Body of pancreas (tissue), 4 donors: Measurements from ENCODE around the gene CTTN. TPM values are rescaled to one million over a fixed set of nuclear protein-coding genes. Genes with fewer than 3 reads are reported as not detected.

Experiments
- ATAC-seq: fragments of 150-250 bp; one replicate; pipeline ENCODE4 v1.9.1; 2016
- DNase-seq, 4 donors: peaks; one replicate each; pipeline ENCODE4 v3.0.0-alpha.2; 2019
- H3K27ac ChIP-seq, 4 donors: fragments of 200-600 bp; sonication (generic); 1 replicate in 3 of 4; 2 replicates in 1 of 4; pipeline versions ENCODE4 v1.5.1 to v1.6.1; 2016 to 2019; ENCODE audit warnings: mild to moderate bottlenecking in 1 of 4, mixed read lengths in 1 of 4, moderate library complexity in 1 of 4
- H3K27me3 ChIP-seq, 2 donors: fragments of 200-600 bp; sonication (generic); one replicate each; pipeline ENCODE4 v1.6.0; 2016; ENCODE audit warnings: mild to moderate bottlenecking in 1 of 2
- H3K36me3 ChIP-seq, 2 donors: fragments of 200-600 bp; sonication (generic); replicated peaks in 1 of 2; 2 replicates each; pipeline ENCODE4 v1.5.1; 2016; ENCODE audit warnings: low read depth in 2 of 2; ENCODE audit not compliant: insufficient read depth in 1 of 2
- H3K4me1 ChIP-seq: fragments of 200-600 bp; sonication (generic); one replicate; pipeline ENCODE4 v1.6.0; 2016
- H3K4me3 ChIP-seq, 2 donors: fragments of 200-600 bp; sonication (generic); 1 replicate in 1 of 2; 2 replicates in 1 of 2; pipeline ENCODE4 v1.5.1; 2016 to 2019
- H3K9me3 ChIP-seq, 3 donors: fragments of 200-600 bp; sonication (generic); 1 replicate in 2 of 3; 2 replicates in 1 of 3; pipeline ENCODE4 v1.5.1; 2016
- POLR2A ChIP-seq, 3 donors: fragments of 450-650 bp; IDR thresholded peaks; one replicate each; pipeline ENCODE4 v1.6.1; 2016; ENCODE audit warnings: antibody characterized with exemption in 3 of 3, mild to moderate bottlenecking in 2 of 3
- WGBS, 2 donors: methylation state at CpG; one replicate each; pipeline ENCODE4 v1.1.5; 2017; 5-methylcytosine and 5-hydroxymethylcytosine counted together
- intact Hi-C: fragments of 100-400 bp; cut with DNase I; formaldehyde crosslinking; loops from one replicate; pipeline ENCODE4 v1.15.1; 2023
- total RNA-seq, 2 donors: library from RNA; depleted of rRNA; stranded (reverse); fragments of >200 nt; gene quantifications; one replicate each; pipeline ENCODE4 v1.1.0, GENCODE V29; 2016
- TF ChIP-seq, protein P1 (sequence below), 7 experiments: fragments of 450-650 bp in 4 of 7; fragments of 200-600 bp in 3 of 7; sonication (generic) in 3 of 7; IDR thresholded peaks; one replicate each; pipeline ENCODE4 v1.5.1; 2016 to 2019; ENCODE audit warnings: antibody characterized with exemption in 7 of 7

CTTN gene
- total RNA-seq, 2 donors from 2014 or later, result 126 to 197 TPM

DNA sequence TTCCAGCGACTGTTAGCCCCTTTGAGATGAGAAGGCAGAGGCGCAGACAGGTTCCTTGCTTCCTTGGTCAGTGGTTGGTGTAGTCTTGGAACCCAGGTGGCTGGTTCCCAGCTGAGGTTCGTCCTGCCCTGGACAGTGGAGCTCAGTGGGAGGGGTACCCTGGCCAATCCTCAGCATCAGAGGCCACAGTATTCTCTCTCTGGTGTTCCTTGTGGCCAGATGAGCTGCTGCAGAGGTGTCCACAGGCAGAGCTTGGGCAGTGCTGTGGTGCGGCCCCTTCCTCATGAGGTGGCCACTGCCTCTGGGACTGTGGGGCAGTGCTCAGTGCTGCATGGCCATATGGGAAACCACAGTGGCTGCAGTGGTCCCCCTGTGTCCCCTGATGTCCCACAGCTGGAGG, 61.8 kb downstream of the CTTN start:
- DNase-seq (no peak), ATAC-seq (no peak)
- no peaks in the 10 kb centered on the region for H3K4me1 ChIP-seq
- intact Hi-C loops, result loop anchor here (10.0 kb wide), 1 partner anchor 295 kb away; no protein-coding TSS in a partner anchor
- H3K36me3 ChIP-seq, result no peaks in the 10 kb centered on the region
- no peak overlapping the region for H3K27ac ChIP-seq
- no peak for TF ChIP-seq POLR2A (IDR thresholded peaks at IDR 0.05)
- TF ChIP-seq, protein P1, sequence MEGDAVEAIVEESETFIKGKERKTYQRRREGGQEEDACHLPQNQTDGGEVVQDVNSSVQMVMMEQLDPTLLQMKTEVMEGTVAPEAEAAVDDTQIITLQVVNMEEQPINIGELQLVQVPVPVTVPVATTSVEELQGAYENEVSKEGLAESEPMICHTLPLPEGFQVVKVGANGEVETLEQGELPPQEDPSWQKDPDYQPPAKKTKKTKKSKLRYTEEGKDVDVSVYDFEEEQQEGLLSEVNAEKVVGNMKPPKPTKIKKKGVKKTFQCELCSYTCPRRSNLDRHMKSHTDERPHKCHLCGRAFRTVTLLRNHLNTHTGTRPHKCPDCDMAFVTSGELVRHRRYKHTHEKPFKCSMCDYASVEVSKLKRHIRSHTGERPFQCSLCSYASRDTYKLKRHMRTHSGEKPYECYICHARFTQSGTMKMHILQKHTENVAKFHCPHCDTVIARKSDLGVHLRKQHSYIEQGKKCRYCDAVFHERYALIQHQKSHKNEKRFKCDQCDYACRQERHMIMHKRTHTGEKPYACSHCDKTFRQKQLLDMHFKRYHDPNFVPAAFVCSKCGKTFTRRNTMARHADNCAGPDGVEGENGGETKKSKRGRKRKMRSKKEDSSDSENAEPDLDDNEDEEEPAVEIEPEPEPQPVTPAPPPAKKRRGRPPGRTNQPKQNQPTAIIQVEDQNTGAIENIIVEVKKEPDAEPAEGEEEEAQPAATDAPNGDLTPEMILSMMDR (IDR thresholded peaks at IDR 0.05), result no peak
- no peak overlapping the region for H3K4me3 ChIP-seq
- no peaks in the 10 kb centered on the region for H3K9me3 ChIP-seq
- WGBS, 2 donors, result 63 to 65% methylated on average over 2 to 3 of the region's 4 CpGs
- H3K27me3 ChIP-seq, result no peaks in the 10 kb centered on the region

DNA sequence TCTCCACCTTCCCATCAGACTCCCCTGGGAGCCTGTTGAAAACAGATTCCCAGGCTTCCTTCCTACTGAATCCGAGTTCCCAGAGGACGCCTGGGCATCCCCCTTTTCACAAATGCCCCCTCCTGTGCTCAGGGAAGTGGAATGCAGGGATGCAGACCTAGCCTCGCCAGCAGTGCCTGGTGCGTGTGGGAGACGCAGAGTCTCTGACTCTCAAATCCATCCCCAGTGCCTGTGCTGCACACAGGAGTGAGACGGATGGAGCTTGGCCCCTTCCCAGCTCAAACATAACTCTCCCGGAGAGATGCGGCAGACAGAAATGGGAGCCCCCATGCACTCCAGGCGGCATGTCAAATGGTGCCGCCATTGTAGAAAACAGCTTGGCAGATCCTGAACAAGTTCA, 62.6 kb downstream of the CTTN start:
- H3K27me3 ChIP-seq, result no peaks in the 10 kb centered on the region
- H3K9me3 ChIP-seq, result no peaks in the 10 kb centered on the region
- H3K4me3 ChIP-seq, result no peak overlapping the region
- no peaks in the 10 kb centered on the region for H3K4me1 ChIP-seq
- ATAC-seq (no peak), DNase-seq (no peak)
- TF ChIP-seq, protein P1 (IDR thresholded peaks at IDR 0.05), result no peak
- TF ChIP-seq POLR2A (IDR thresholded peaks at IDR 0.05), result no peak
- intact Hi-C loops, result loop anchor here (10.0 kb wide), 1 partner anchor 294 kb away; no protein-coding TSS in a partner anchor
- H3K36me3 ChIP-seq, result no peaks in the 10 kb centered on the region
- H3K27ac ChIP-seq, result no peak overlapping the region
- WGBS, 2 donors, result 54 to 56% methylated on average over 9 to 10 of the region's 10 CpGs

DNA sequence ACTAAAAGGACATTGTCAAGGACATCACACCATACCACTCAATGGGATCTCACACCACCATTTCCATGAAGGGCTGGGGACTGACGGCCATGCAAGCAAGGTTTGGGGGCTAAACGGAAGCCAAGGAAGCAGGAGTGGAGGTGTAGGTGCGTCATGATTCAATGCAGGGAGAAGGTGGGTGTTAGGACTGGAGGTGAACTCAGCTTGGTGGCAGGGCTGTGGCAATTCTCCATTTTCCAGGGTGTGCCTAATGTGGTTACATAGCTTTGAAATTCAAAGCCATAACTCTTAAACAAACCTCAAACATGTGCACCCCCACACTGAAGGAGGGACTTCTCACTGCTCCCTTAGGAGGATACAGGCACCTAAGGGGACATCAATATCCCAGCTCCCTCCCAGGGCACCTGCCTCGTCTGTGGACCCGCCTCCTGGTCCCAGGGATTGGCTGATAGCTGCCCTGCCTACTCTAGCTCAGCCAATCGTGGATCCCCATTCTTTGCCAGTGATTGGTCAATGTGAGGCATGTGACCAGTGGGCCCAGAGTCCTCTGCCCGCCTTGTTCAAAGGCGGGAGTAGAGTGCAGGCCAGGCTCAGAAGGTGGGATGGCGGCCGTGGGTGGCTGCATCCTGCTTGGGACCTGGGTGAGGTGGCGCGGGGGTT, 64.6 kb downstream of the CTTN start:
- TF ChIP-seq, protein P1 (IDR thresholded peaks at IDR 0.05), result no peak
- TF ChIP-seq POLR2A (IDR thresholded peaks at IDR 0.05), result no peak
- no peak overlapping the region for H3K4me3 ChIP-seq
- DNase-seq (no peak), ATAC-seq (no peak)
- H3K27me3 ChIP-seq, result no peaks in the 10 kb centered on the region
- 86 to 90% methylated on average over 6 to 12 of the region's 12 CpGs for WGBS, 2 donors
- H3K4me1 ChIP-seq, result no peaks in the 10 kb centered on the region
- H3K36me3 ChIP-seq, result no peaks in the 10 kb centered on the region
- intact Hi-C loops, result loop anchor here (10.0 kb wide), 1 partner anchor 292 kb away; no protein-coding TSS in a partner anchor
- H3K27ac ChIP-seq, result no peak overlapping the region
- H3K9me3 ChIP-seq, result no peaks in the 10 kb centered on the region

DNA sequence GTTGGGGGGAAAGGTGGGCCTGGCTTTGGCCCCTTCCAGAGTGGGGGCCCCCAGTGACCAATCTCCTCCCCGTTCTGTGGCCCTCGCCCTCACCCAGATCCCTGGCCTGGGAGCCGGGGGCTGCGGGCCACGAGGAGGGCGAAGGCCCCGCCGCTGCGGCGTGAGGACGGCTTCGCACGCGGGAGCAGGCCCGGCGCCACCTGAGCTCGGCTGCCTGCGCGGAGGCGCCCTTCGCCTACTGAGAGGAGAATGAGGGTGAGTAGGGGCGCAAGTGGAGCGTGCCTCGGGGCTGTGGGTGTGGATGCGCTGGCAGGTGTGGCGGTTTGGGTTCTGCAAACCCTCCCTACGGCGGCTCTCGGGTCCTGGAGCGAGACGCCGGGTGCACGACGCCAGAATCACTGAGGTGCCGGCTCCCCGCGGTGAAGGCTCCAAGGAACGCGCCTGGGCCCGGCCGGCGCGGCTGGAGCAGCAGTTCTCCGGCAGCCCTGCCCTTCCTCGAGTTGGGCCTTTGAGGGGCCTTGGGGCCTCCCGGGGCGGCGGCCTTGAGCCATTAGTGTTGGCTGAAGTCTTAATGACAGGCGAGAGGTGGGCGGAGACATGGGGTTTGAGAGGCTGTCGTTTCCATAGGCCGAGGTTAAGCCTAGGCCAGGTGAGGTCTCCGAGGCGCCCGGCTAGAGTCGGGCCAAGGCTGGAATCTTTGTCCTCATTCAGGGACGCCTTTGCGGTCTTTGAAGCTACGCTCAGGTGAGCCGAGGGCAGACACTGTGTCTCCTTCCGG, 65.3 kb downstream of the CTTN start:
- intact Hi-C loops, result loop anchor here (10.0 kb wide), 1 partner anchor 291 kb away; no protein-coding TSS in a partner anchor
- WGBS, 2 donors, result 88% methylated on average over 29 to 61 of the region's 61 CpGs
- Histone ChIP-seq H3K9me3 (no peaks in the 10 kb centered on the region), H3K27me3 (no peaks in the 10 kb centered on the region), H3K27ac (no peak overlapping the region), H3K4me3 (no peak overlapping the region), H3K4me1 (no peaks in the 10 kb centered on the region), H3K36me3 (no peaks in the 10 kb centered on the region)
- no peak for DNase-seq
- TF ChIP-seq, protein P1 (IDR thresholded peaks at IDR 0.05), result no peak
- TF ChIP-seq POLR2A (IDR thresholded peaks at IDR 0.05), result no peak
- no peak for ATAC-seq
